HEK293 (cell line): ENCODE data around the gene VASN.

Experiments used
- ATF2 ChIP-seq: fragments of 450-650 bp; formaldehyde crosslinking; IDR thresholded peaks from 2 replicates; pipeline ENCODE4 v1.5.1; 2016; ENCODE audit warnings: missing biosample characterization, missing genetic modification characterization, low read depth
- FEZF1 ChIP-seq: fragments of 450-650 bp; formaldehyde crosslinking; IDR thresholded peaks from 2 replicates; pipeline ENCODE4 v1.5.1; 2016; ENCODE audit warnings: missing biosample characterization, missing genetic modification characterization
- KLF8 ChIP-seq: fragments of 450-650 bp; formaldehyde crosslinking; IDR thresholded peaks from 2 replicates; pipeline ENCODE4 v1.5.1; 2016; ENCODE audit warnings: missing biosample characterization, missing genetic modification characterization
- PRDM1 ChIP-seq: fragments of 450-650 bp; formaldehyde crosslinking; IDR thresholded peaks from 2 replicates; pipeline ENCODE4; 2016; ENCODE audit warnings: missing biosample characterization, missing genetic modification characterization
- SCRT1 ChIP-seq: fragments of 450-650 bp; formaldehyde crosslinking; IDR thresholded peaks from 2 replicates; pipeline ENCODE4 v1.5.1; 2016; ENCODE audit warnings: missing biosample characterization, missing genetic modification characterization, borderline replicate concordance
- SP2 ChIP-seq: fragments of 450-650 bp; formaldehyde crosslinking; IDR thresholded peaks from 2 replicates; pipeline ENCODE4 v1.5.1; 2016; ENCODE audit warnings: missing biosample characterization, missing genetic modification characterization
- SP3 ChIP-seq: fragments of 450-650 bp; formaldehyde crosslinking; IDR thresholded peaks from 2 replicates; pipeline ENCODE4 v1.5.1; 2016; ENCODE audit warnings: missing biosample characterization, missing genetic modification characterization
- WT1 ChIP-seq: fragments of 450-650 bp; formaldehyde crosslinking; IDR thresholded peaks from 2 replicates; pipeline ENCODE4 v1.5.1; 2016; ENCODE audit warnings: missing biosample characterization, missing genetic modification characterization
- YY2 ChIP-seq: fragments of 450-650 bp; formaldehyde crosslinking; IDR thresholded peaks from 2 replicates; pipeline ENCODE4 v1.5.1; 2016; ENCODE audit warnings: missing biosample characterization, missing genetic modification characterization
- ZIC2 ChIP-seq: fragments of 450-650 bp; formaldehyde crosslinking; IDR thresholded peaks from 2 replicates; pipeline ENCODE4 v1.5.1; 2016; ENCODE audit warnings: missing biosample characterization, missing genetic modification characterization
- ZNF146 ChIP-seq: fragments of 450-650 bp; formaldehyde crosslinking; IDR thresholded peaks from 2 replicates; pipeline ENCODE4 v1.5.1; 2016; ENCODE audit warnings: missing biosample characterization, missing genetic modification characterization
- ZNF148 ChIP-seq: fragments of 450-650 bp; formaldehyde crosslinking; IDR thresholded peaks from 2 replicates; pipeline ENCODE4 v1.5.0; 2017; ENCODE audit warnings: missing biosample characterization, missing genetic modification characterization, borderline replicate concordance
- ZNF239 ChIP-seq: fragments of 450-650 bp; formaldehyde crosslinking; IDR thresholded peaks from 2 replicates; pipeline ENCODE4 v1.5.1; 2016; ENCODE audit warnings: missing biosample characterization, missing genetic modification characterization
- ZNF26 ChIP-seq: fragments of 450-650 bp; formaldehyde crosslinking; IDR thresholded peaks from 2 replicates; pipeline ENCODE4 v1.5.1; 2016; ENCODE audit warnings: missing biosample characterization, missing genetic modification characterization
- ZNF266 ChIP-seq: fragments of 450-650 bp; formaldehyde crosslinking; IDR thresholded peaks from 2 replicates; pipeline ENCODE4 v1.5.1; 2016; ENCODE audit warnings: missing biosample characterization, missing genetic modification characterization, low read depth
- ZNF37A ChIP-seq: fragments of 450-650 bp; IDR thresholded peaks from 2 replicates; pipeline ENCODE4 v1.5.1; 2018; ENCODE audit warnings: missing biosample characterization, missing genetic modification characterization
- ZNF510 ChIP-seq: fragments of 450-650 bp; formaldehyde crosslinking; IDR thresholded peaks from 2 replicates; pipeline ENCODE4 v1.5.1; 2018; ENCODE audit warnings: mild to moderate bottlenecking, missing genetic modification characterization, missing biosample characterization; ENCODE audit not compliant: insufficient replicate concordance
- ZNF514 ChIP-seq: fragments of 450-650 bp; formaldehyde crosslinking; IDR thresholded peaks from 2 replicates; pipeline ENCODE4 v1.5.1; 2016; ENCODE audit warnings: missing biosample characterization, missing genetic modification characterization
- ZNF548 ChIP-seq: fragments of 450-650 bp; formaldehyde crosslinking; IDR thresholded peaks from 2 replicates; pipeline ENCODE4 v1.5.1; 2016; ENCODE audit warnings: missing biosample characterization, missing genetic modification characterization
- ZNF580 ChIP-seq: fragments of 450-650 bp; formaldehyde crosslinking; IDR thresholded peaks from 2 replicates; pipeline ENCODE4 v1.5.1; 2016; ENCODE audit warnings: missing biosample characterization, missing genetic modification characterization
- ZNF600 ChIP-seq: fragments of 450-650 bp; formaldehyde crosslinking; IDR thresholded peaks from 2 replicates; pipeline ENCODE4 v1.5.1; 2016; ENCODE audit warnings: missing biosample characterization, missing genetic modification characterization
- ZNF629 ChIP-seq: fragments of 450-650 bp; formaldehyde crosslinking; IDR thresholded peaks from 2 replicates; pipeline ENCODE4 v1.5.1; 2017; ENCODE audit warnings: missing biosample characterization, missing genetic modification characterization
- ZNF701 ChIP-seq: fragments of 450-650 bp; formaldehyde crosslinking; IDR thresholded peaks from 2 replicates; pipeline ENCODE4 v1.5.1; 2016; ENCODE audit warnings: missing biosample characterization, missing genetic modification characterization
- ZNF747 ChIP-seq: fragments of 450-650 bp; formaldehyde crosslinking; IDR thresholded peaks from 2 replicates; pipeline ENCODE4 v1.5.1; 2016; ENCODE audit warnings: missing biosample characterization, missing genetic modification characterization
- ZNF768 ChIP-seq: fragments of 450-650 bp; formaldehyde crosslinking; IDR thresholded peaks from 2 replicates; pipeline ENCODE4 v1.5.1; 2018; ENCODE audit warnings: missing biosample characterization, mild to moderate bottlenecking, missing genetic modification characterization
- ZNF776 ChIP-seq: fragments of 450-650 bp; formaldehyde crosslinking; IDR thresholded peaks from 2 replicates; pipeline ENCODE4 v1.5.0; 2017; ENCODE audit warnings: missing biosample characterization, missing genetic modification characterization, borderline replicate concordance
- ZSCAN23 ChIP-seq: fragments of 450-650 bp; formaldehyde crosslinking; IDR thresholded peaks from 2 replicates; pipeline ENCODE4 v1.5.1; 2016; ENCODE audit warnings: missing biosample characterization, missing genetic modification characterization

The VASN gene

GRCh38 chr16:4372001-4372577 is 441 bp downstream of the VASN start (continued):
- no peak for TF ChIP-seq SP3 (tag by site-specific recombination)
- TF ChIP-seq ZNF768: no peak
- TF ChIP-seq ZNF776 (tag by site-specific recombination): no peak
- TF ChIP-seq ZNF629 (tag by site-specific recombination): no peak
- TF ChIP-seq ZNF514 (tag by site-specific recombination): no peak
- no peak for TF ChIP-seq ZNF148
- peak; percentile 48 for TF ChIP-seq ZIC2 (tag by site-specific recombination)
- no peak for TF ChIP-seq WT1
- TF ChIP-seq SCRT1 (tag by site-specific recombination): no peak
- no peak for TF ChIP-seq ATF2
- no peak for TF ChIP-seq ZSCAN23
- TF ChIP-seq ZNF37A: no peak
- no peak for TF ChIP-seq ZNF510 (tag by site-specific recombination)
- TF ChIP-seq ZNF580 (tag by site-specific recombination): no peak
- no peak for TF ChIP-seq ZNF146
- no peak for TF ChIP-seq ZNF239 (tag by site-specific recombination)
- TF ChIP-seq ZNF701 (tag by site-specific recombination): no peak
- no peak for TF ChIP-seq YY2
- no peak for TF ChIP-seq ZNF600
- TF ChIP-seq SP2: no peak; the same call in 1 of the 2 replicates
- TF ChIP-seq ZNF747 (tag by site-specific recombination): no peak
- TF ChIP-seq ZNF548 (tag by site-specific recombination): no peak
- no peak for TF ChIP-seq PRDM1
- no peak for TF ChIP-seq ZNF266
- TF ChIP-seq KLF8: peak; percentile 15; the same call in 1 of the 2 replicates
- no peak for TF ChIP-seq FEZF1
- no peak for TF ChIP-seq ZNF26 (tag by site-specific recombination)
